ENCODE data around the gene PARN.
"Not testable (repeated sequence)": the region's sequence is repeated elsewhere in the genome, so short reads cannot be mapped to it uniquely, and the experiment has no call there.

The PARN gene

GRCh38 chr16:14629919-14630619, at the start of gene PARN:
Gene PARN (minus strand): TSS chr16:14630260. CDS start chr16:14630125, 135 bp downstream.
- DNase-seq, result peak; percentile 98

- no peak for DNase-seq
These were observed 48.9 kb upstream of the PARN start for GRCh38 chr16:14678748-14679497.

GRCh38 chr16:14677627-14678026, 47.6 kb upstream of the PARN start:
- no peak for DNase-seq

GRCh38 chr16:14676633-14677032, 46.6 kb upstream of the PARN start:
- no peak for DNase-seq

- DNase-seq, result no peak
These were observed 42.4 kb upstream of the PARN start for GRCh38 chr16:14672403-14672971.

- no peak for DNase-seq
These were observed 39.7 kb upstream of the PARN start for GRCh38 chr16:14669776-14670175.

- no peak for DNase-seq
These were observed 38.6 kb upstream of the PARN start for GRCh38 chr16:14668556-14669223.

GRCh38 chr16:14667347-14668266, 37.5 kb upstream of the PARN start:
- no peak for DNase-seq

- no peak for DNase-seq
These were observed 28.0 kb upstream of the PARN start for GRCh38 chr16:14658063-14658462.

- no peak for DNase-seq
These were observed 22.7 kb upstream of the PARN start for GRCh38 chr16:14652726-14653125.

GRCh38 chr16:14650629-14651028, 20.6 kb upstream of the PARN start:
- no peak for DNase-seq

GRCh38 chr16:14649816-14650215, 19.8 kb upstream of the PARN start:
- no peak for DNase-seq

GRCh38 chr16:14641926-14642325, 11.9 kb upstream of the PARN start:
- no peak for DNase-seq

- no peak for DNase-seq
These were observed 11.1 kb upstream of the PARN start for GRCh38 chr16:14641206-14641605.

- DNase-seq, result no peak
These were observed 10.5 kb upstream of the PARN start for GRCh38 chr16:14640538-14640937.

GRCh38 chr16:14636951-14637240, 6.8 kb upstream of the PARN start:
- not testable (repeated sequence) for DNase-seq

- DNase-seq, result not testable (repeated sequence)
These were observed 6.3 kb upstream of the PARN start for GRCh38 chr16:14636179-14636950.

- DNase-seq, result no peak
These were observed 5.5 kb upstream of the PARN start for GRCh38 chr16:14635395-14636165.

- DNase-seq, result no peak
These were observed 4.3 kb upstream of the PARN start for GRCh38 chr16:14634389-14634725.

GRCh38 chr16:14632693-14633569, 2.9 kb upstream of the PARN start, which contains the start of gene BFAR:
Gene BFAR (plus strand): TSS chr16:14632951. CDS start chr16:14644347, 11,396 bp downstream.
- peak; percentile 99 for DNase-seq
